Mesangial cell (primary cell): Measurements from ENCODE around the gene AJUBA. TPM values are rescaled to one million over a fixed set of nuclear protein-coding genes. Genes with fewer than 3 reads are reported as not detected.

Experiments used
- total RNA-seq: library from RNA; depleted of rRNA; stranded (reverse); fragments of >200 nt; gene quantifications from 2 replicates; pipeline ENCODE4 v1.2.3, GENCODE V29; 2015

The AJUBA gene
- total RNA-seq = 79.4 and 123 TPM in 2 replicates

GRCh38 chr14:22982477-22983245, at the start of gene AJUBA:
Gene AJUBA (minus strand): TSS chr14:22982551. CDS start chr14:22982266, 285 bp downstream.

GRCh38 chr14:23009939-23010726, 27.8 kb upstream of the AJUBA start, which contains the start of gene C14orf93:
Gene C14orf93 (minus strand): TSS chr14:23010143. CDS start chr14:22999023, 11,120 bp downstream.

GRCh38 chr14:22929104-22929960, 53.0 kb downstream of the AJUBA start, which contains the start of gene PRMT5:
Gene PRMT5 (minus strand): TSS chr14:22929376. CDS start chr14:22929361, 15 bp downstream.

Other genes starting within 250 kb of the AJUBA start
- 92.7 and 164 TPM in 2 replicates for gene OXA1L, start 215.9 kb downstream of the AJUBA start, total RNA-seq
- 3.4 and 30.9 TPM in 2 replicates for gene SLC7A7, start 167.1 kb downstream of the AJUBA start, total RNA-seq
- 66.7 and 133 TPM in 2 replicates for gene MRPL52, start 152.7 kb downstream of the AJUBA start, total RNA-seq
- 389 and 526 TPM in 2 replicates for gene MMP14, start 146.0 kb downstream of the AJUBA start, total RNA-seq
- 122 and 211 TPM in 2 replicates for gene LRP10, start 110.8 kb downstream of the AJUBA start, total RNA-seq
- gene REM2, start 99.3 kb downstream of the AJUBA start, total RNA-seq = 0.33 and 0.38 TPM in 2 replicates
- gene RBM23, start 63.4 kb downstream of the AJUBA start, total RNA-seq = 54.6 and 60.3 TPM in 2 replicates
- gene PRMT5, start 53.2 kb downstream of the AJUBA start, total RNA-seq = 58.3 and 102 TPM in 2 replicates
- 61.6 and 92.7 TPM in 2 replicates for gene HAUS4, start 25.5 kb downstream of the AJUBA start, total RNA-seq
- gene C14orf93, start 27.6 kb upstream of the AJUBA start, total RNA-seq = 6.2 and 18.6 TPM in 2 replicates
- gene PSMB5, start 52.3 kb upstream of the AJUBA start, total RNA-seq = 269 and 351 TPM in 2 replicates
- not detected in 2 replicates for gene PSMB11, start 59.7 kb upstream of the AJUBA start, total RNA-seq
- gene CDH24, start 75.0 kb upstream of the AJUBA start, total RNA-seq = 11.1 and 13.8 TPM in 2 replicates
- gene ACIN1, start 112.6 kb upstream of the AJUBA start, total RNA-seq = 55.4 and 55.8 TPM in 2 replicates
- 44.7 and 47.3 TPM in 2 replicates for gene C14orf119, start 113.0 kb upstream of the AJUBA start, total RNA-seq
- gene CIROP, start 122.4 kb upstream of the AJUBA start, total RNA-seq = not detected in 2 replicates
- not detected in 2 replicates for gene CEBPE, start 136.7 kb upstream of the AJUBA start, total RNA-seq
- 0.98 and 7.2 TPM in 2 replicates for gene SLC7A8, start 201.1 kb upstream of the AJUBA start, total RNA-seq